HL-60/S4 treated with retinoic acid at 250 ng/mL for 4 days and 3 days (cell line): Measurements from ENCODE around the gene PLP2.
"Not testable (repeated sequence)": the region's sequence is repeated elsewhere in the genome, so short reads cannot be mapped to it uniquely, and the experiment has no call there.

Experiments
- in situ Hi-C: fragments of 300-500 bp; cut with MboI; formaldehyde crosslinking; loops from 2 replicates; pipeline ENCODE4 v1.7.0; 2022; ENCODE audit warnings: low sequenced_read_pairs

The PLP2 gene

DNA sequence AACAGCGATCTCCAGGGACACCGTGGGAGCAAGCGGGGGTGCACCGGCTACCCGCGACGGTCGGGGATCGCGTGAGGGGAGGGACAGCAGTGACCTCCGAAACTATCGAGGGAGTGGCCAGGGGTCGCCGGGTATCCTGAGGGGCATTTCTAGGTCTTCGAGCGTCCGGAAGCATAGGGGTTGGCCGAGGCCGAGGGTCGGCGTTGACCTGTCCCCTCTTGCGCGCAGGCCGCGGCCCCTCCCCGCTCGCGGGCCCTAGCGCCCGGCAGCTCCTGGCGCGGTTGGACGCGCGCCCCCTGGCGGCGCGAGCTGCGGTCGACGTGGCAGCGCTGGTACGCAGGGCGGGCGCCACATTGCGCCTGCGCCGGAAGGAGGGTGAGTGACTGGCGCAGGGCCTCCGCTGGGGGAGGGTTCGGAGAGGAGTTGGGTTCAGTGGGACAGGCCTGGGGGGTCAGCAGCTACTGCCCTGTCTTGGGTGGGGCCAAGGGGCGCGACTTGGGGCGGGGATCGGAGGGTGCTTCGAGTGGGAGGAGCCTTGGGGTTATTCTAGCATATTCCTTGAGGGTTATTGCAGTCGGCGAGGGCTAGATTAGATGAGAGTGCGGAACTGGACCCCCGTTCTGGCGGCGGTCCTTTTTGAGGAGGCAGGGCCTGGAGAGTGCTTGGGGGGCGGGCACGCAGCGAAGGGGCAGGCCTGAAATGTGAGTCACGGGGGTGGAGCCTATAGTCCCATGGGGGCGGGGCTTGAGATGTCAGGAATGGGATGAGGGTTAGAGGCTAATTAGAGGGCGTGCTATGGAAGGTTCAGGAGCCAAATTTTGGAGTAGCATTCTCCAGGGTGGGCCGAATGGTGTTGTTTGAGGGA lies 7.9 kb upstream of the PLP2 start:
- in situ Hi-C loops: no loop called here

DNA sequence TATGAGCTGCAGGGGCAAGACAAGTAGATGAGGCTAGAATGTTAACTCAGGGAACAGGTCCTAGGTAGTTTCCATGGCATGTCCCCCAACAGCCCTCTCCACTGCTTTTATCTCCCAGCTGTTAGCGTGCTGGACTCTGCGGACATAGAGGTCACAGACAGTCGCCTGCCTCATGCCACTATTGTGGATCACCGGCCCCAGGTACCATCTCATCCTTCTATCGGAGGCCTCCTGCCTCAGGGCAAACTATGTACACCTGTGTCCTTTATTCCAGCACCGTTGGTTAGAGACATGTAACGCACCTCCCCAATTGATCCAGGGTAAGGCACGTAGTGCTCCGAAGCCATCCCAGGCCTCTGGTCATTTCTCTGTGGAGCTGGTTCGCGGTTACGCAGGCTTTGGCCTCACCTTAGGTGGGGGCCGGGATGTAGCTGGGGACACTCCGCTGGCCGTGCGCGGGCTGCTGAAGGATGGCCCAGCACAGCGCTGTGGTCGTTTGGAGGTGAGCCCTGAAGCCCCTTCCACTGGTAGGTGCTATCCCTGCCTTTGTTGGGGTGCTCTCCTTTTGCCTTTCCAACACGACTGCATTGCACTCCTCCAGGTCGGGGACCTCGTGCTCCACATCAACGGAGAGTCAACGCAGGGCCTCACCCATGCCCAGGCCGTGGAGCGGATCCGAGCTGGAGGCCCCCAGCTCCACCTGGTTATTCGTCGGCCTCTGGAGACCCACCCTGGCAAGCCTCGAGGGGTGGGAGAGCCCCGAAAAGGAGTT lies 6.9 kb upstream of the PLP2 start:
- in situ Hi-C loops: no loop called here

DNA sequence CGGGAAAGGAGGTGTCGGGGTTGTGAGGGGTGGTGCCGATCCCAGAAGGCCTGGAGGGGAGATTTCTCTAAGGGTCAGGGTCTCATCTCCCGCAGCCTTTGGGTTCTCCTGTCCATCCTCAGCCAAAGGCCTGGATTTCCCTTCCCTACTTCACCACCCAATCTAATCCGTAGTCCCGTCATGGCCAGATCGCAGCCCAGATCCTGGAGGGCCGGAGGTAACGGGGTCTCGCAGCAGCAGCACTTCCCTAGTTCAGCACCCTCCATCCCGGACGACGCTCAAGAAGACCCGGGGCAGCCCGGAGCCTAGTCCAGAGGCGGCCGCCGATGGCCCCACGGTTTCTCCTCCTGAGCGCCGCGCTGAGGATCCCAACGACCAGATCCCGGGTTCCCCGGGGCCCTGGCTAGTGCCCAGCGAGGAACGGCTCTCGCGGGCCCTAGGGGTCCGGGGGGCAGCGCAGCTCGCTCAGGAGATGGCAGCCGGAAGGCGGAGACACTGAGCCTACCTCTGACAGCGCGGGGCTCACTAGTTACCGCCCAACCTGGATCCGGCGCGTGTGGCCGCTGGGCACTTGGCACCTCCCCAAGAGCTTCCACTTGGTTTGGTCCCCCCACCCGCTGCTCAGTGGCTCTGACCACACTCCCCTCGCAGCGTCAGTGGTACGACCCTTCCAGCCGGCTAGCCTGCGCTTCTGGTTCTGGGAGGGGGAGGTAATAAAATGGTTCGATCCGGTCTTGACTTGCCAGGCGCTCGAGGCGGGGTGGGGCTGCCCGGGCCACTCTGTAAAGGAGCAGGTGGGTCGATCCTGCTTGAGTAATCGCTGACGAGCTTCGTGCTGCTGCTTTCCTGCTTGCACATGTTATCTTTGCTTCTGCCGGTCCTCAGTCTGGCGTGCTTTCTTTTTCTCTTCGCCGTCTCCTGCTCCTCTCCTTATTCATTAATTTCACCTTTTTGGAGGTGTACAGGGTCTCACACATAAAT lies 5.5 kb upstream of the PLP2 start:
- in situ Hi-C loops: no loop called here

DNA sequence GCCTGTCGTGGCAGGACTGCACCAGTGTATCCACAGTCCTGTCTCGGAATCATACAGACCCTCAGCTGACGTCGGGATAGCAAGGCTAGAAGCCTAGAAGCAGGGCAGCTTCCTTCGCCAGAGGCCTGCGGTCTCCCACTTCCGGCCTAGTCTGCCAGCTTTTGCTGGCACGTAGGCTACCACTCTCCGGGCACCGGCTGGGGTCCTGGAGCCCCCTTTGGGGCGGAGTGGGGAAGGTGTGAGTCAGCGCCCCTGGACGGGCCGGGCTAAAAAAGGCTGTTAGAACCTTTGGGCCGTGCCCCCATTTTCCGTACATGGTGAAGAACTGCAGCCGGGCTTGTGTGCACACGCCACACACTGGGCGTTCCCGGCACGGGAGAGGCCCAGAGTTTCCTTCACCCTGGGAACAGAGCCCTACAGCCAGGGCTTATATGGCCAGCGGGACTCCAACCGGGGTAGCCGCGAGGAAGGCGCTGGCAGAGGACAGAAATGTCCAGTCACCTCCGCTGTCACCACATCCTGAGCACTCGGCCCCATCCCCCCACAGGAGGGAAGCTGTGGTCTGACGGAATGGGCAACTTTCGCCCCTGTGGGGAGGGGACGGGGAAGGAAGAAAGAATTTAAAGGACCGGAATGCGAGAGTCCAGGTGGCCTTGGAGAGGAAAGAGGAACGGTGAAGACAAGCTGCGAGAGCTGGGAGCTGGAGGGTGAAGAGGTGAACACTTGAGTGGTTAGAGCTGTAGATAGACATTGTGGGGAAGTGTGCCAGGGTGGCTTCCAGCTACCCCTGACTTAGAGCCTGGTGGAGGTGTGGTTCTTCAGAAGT lies 4.6 kb upstream of the PLP2 start:
- in situ Hi-C loops: no loop called here

DNA sequence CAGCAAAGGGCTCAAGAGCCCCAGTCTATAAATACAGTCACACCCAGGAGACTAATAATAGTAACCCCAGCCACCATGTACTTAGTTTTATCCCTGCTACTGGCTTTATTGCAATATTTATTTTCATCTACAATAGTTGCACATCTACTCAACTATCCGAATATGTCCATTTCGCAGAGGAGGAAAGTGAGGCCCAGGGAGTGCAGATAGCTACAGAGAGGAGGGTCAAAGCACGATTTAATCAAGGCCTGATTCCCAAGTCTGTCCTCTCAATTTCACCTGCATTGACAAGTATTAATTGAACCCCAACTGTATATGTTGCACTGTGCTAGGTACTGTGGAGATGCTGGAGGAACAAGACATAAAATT lies 4.0 kb upstream of the PLP2 start:
- in situ Hi-C loops: no loop called here

DNA sequence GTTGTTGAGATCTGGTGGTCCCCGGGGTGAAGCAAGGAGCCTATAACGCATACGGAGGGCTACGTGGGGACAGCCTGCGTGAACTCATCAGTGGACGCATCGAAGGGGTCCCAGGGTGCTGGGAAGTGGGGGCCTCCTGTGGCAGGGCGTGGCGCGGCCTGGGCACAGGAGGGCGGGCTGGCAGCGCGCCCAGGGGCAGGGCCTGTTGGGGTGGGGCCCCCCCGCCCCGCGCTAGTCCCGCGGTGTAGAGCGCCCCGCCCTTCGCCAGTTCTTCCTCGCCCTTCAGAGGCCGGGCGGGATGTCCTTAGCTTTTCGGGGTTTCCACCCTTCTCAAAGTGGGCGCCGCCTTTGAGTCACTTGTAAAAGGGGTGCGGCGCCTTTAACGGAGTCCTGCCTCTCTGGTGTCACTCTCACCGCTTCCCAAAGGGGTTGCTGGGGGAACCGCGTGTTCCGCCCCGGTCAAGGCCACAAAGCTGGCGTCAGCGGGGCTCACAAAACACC lies 632 bp downstream of the PLP2 start:
- in situ Hi-C loops: no loop called here

DNA sequence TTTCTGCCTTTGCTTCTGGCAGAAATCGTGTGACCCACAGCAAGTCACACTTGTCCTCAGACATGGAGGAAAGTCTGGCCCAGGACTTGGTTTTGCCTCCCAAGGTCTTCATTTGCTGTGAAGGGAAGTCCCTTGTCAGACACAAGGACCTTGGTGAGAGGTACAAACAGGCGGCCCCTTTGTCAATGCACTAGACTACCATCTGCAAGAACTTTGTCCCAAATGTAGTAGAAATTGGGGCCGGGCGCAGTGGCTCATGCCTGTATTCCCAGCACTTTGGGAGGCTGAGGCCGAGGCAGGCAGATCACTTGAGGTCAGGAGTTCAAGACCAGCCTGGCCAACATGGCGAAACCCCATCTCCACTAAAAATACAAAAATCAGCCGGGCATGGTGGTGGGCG lies 1.8 kb downstream of the PLP2 start:
- in situ Hi-C loops: not testable (repeated sequence)

DNA sequence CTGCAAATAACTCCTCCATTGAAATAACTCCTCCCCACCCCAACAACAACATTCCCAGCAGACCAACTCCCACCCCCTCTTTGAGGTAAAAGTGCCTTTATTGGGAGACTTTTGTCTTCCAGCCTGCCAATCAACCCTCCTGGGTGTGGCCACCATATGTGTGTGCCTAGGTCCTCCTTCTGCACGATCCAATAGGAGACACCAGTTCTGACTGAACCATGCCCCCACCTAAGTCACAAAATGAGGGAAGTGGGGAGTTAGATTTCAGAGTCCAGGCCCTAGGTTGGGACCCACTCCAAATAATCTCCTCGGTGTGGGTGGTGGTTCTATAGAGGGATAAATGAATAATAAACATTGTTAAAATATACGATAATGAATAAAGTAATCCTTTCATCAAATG lies 3.0 kb downstream of the PLP2 start:
- in situ Hi-C loops: no loop called here

DNA sequence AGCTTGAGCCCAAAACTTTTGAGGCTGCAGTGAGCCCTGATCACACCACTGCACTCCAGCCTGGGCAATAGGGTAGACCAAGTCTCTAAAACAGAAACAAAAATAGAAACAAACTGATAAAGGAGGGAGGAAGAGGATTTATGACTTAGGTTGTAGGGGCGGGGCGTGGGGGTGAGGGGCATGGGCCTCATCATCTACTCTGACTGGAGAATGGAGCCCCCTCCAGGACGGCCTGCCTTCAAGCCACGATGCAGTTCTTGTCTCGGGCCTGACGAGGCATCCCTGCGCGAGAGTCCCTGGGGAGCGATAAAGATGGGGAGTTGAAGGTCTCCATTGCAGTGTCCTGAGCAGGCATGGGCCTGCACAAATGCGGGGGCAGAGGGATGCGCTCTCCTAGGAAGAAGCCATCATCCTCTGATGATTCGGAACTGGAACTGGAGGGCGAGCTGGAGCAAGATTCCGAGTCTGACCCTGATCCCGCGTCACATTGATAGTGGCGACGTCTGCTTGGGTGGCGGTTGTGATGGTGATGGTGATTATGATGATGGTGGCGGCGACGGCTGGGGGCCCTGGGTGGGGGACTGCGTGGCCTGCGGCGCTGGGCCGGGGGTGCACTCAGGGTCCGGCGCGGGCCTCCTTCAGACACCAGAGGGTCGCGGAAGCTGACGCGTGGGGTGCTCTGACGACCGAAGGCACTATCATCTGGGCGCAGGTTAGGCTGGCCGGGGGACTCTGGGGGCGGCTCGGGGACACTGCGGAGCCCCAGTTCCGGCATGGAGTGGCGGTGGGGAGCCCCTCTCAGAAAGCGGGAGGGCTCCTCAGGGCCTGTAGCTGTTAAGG lies 4.0 kb downstream of the PLP2 start:
- in situ Hi-C loops: no loop called here

DNA sequence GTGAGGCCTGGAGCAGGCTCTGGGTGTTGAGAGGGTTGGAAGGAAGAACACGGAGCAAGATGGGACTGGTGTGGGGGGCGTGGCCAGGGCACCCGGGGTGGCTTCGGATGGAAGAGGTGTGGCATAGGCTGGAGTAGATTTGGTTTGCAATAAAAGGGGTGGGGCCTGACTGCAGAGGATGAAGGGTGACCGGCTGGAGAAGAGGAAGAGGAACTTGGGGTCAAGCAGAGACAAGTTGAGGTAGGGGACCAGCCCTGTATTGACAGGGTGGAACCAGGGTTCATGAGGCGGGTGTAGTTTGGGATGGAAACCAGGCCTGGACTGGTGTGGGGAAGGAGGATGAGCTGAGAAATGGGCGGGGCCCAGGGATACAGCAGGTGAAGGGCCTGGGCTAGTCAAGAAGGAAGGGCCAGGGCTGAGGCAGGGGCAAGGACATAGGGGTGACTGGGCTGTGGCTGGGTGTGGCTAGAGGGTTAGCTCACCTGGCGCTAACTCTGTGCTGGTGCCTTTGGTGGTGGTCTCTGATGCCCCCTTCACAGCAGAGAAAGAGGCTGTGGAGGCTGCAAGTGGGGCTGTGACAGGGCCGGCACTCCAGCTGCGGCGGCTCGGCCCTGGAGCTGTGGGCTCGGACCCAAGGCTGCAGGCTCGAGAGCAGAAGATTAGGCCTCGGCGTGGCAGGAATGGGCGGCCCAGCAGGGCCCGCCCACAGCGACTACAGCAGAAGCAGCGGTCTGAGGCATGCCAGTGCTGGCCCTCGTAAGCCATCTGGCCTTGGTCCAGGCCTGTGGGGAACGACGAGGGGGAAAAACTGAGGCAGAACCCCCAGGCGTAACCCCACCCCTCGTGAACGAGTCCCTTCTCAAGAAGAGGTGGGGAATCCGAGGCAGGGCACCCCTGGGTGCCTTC lies 5.0 kb downstream of the PLP2 start:
- in situ Hi-C loops: no loop called here

DNA sequence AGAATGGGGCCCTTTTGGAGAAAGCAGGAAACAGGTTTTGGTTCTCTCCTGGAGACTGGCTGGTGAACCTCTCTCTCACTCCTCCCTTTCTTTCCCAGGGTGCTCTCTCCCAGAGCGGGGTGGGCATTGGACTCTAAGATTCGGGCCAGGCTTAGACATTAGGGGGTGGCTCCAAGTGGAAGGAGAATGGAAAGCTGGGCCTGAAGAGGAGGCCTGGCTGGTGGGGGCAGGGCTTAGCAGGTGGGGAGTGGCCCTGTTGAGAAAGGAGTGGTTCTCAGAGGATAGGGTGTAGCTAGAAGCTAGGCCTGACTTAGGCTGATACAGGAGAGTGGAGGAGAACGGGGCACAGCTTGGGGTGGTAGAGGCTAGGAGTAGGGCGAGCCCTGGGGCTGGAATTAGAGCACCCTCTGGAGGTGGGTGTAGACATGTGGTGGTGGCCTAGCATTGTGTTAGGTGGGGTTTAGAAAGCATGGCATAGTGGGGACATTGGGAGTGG lies 5.7 kb downstream of the PLP2 start:
- in situ Hi-C loops: no loop called here

DNA sequence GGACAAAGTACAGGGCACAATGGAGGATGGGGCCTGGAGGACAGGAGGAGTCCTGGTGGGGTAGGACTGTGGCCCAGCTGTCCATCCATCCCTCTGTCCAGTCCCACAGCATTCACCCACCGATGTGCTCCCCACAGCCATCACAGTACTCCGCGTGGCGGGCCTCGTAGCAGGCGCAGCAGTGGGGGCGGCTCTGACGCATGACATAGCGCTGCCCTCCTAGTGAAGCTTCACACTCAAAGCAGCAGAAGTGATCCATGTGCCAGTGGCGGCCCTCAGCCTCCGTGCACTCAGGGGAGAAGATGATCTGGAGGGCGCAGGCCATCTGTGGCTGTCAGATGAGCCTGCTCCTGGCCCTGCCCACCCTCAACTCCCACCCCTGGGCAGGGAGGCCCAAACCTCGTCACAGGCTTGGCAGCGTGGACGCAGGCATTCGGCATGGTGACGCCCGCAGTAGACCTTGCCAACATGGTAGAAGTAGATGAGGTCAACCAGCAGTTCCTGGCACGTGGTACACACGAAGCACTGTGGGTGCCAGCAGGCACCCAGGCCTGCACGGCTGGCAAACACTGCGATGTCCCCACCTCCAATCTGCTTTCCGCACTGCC lies 6.3 kb downstream of the PLP2 start:
- in situ Hi-C loops: no loop called here

DNA sequence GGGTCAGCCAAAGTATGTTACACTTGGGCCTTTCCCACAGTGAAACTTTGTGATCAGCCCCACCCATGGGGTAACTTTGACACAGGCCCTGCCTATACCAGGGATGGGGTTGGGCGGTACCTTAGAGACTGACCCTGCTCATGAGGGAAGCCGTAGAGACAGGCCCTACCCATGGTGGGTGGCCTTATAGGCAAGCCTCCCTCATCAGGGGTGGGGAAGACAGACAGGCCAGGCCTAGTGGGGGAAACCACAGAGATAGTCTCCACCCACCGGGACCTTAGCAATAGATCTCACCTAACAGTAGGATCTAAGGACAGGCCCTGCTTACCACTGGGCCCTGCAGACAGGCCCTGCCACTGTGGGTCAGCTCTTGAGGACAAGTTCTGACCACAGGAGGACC lies 6.8 kb downstream of the PLP2 start:
- in situ Hi-C loops: no loop called here

DNA sequence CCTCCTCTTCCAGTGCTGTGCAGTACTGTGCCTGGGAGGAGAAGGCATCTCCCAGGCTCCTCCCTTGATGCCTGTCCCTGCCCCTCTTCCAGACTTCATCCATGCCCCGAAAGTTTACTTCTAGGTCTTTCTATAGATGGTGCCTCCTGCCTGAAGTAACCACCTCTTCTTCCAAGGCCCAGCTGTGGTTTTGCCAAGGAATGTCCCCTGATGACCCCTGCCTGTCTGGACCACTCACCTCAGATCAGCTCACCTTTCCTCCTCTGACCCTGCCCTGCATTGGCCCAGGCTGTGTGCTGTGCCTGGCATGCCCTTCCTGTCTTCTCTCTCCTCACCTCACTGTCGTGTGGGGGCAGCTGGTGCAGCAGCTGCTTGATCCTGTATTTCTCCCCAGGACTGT lies 7.7 kb downstream of the PLP2 start:
- in situ Hi-C loops: no loop called here

DNA sequence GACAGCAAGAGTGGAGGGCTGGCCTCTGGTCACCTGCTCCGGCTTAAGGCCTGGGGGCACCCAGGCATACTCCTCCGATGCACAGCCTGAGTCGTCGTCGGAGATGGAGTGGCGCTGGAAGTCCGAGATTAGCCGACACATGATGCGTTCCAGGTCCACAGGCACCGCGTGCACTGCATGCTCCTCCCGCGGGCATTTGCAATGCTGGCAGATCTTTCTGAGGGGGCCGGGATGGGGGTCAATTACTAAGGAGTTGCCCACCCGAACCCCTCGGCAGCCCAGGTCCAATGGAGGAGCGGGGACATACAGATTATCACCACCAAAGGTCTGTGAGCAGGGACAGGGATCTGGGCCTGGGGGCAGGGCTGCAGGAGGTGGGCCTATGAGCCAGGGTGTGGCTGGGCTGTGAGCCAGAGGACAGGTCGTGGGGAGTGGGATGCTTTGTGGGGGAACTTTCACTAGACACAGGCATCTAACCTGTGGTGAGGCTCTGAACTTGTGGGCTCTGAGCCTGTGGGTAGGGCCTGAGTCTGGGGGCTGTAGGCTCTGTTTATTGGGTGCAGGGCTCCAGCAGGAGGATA lies 12.1 kb downstream of the PLP2 start:
- in situ Hi-C loops: no loop called here

DNA sequence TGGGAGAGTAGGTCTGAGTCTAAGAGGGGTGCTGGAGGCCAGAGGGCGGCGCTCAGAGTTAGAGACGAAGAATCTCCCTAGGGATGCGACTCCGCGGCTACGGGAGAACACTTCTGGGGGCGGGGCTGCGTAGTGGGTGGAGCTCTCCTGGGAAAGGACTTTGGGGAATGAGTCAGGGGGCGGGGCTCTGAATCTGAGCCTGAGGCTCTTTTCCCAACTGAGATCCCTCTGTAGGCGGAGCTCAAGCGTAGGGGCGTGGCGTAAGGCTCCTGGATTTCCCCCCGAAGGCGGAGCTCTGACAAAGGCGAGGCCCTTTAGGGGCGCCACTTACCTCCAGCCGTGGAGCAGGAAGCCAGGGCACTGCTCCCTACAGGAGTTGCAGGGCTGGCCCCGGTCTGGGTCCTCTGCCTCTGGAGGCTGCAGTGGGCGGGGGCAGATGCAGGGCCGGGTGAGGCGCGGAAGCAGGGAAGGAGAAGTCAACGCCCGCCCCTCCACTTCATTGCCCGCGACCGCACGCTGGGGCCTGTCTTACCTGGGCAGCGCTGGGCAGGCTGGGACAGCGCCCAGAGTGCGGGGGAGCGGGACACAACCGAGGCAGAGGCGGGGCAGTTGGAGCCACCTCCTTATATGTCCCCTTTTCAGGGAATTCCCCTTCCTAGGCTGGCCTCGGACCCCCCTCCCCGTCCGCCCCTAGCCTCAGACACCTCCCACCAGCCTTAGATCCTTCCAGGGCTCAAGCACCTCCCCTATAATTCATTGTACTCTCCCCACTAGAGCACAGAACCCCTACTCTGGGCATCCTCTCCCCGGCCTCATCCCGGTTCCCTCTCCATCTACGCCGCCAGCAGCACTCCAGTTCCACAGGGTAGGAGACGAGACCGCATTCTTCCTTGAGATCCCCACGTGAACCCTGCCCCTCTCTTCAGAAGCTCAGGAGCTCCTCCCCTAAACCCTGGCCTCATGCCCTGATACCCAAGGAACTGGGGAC lies 12.9 kb downstream of the PLP2 start:
- in situ Hi-C loops: no loop called here
